ENCODE measurements around the gene NDRG2. TPM values are rescaled to one million over a fixed set of nuclear protein-coding genes. Genes with fewer than 3 reads are reported as not detected.
A peak's percentile ranks its signal among the peaks of the same experiment; 100 is the strongest.

The NDRG2 gene
- total and polyA plus RNA-seq, 9 of the 15 experiments (the other 6 are each of a cell fraction or from before 2014, with no cell fraction given), result 10.1 to 105 (median 41.0) TPM

- TF ChIP-seq ZNF830 (CRISPR knock-in tag; IDR thresholded peaks at IDR 0.05) (no peak), CXXC5 (CRISPR knock-in tag; IDR thresholded peaks at IDR 0.05) (0 out of 2 replicates have a peak, but pooled peaks have one; percentile 27), JUNB (CRISPR knock-in tag; conservative IDR thresholded peaks at IDR 0.05) (no peak), CBX1 (IDR thresholded peaks at IDR 0.05; ENCODE audit: low read depth) (no peak), EGR1 (conservative IDR thresholded peaks at IDR 0.05) (peak; percentile 59), ZSCAN32 (CRISPR knock-in tag; IDR thresholded peaks at IDR 0.05) (no peak), RAD51 (IDR thresholded peaks at IDR 0.05; ENCODE audit: borderline replicate concordance, low read depth) (no peak), DPF2 (IDR thresholded peaks at IDR 0.05) (peak; percentile 82), MAFK (IDR thresholded peaks at IDR 0.05; ENCODE audit: low read length) (peak; percentile 17; the same call in 1 of the 2 replicates), MGA (IDR thresholded peaks at IDR 0.05) (no peak), ARID1B (IDR thresholded peaks at IDR 0.05) (peak; percentile 65)
- TF ChIP-seq, protein P1, sequence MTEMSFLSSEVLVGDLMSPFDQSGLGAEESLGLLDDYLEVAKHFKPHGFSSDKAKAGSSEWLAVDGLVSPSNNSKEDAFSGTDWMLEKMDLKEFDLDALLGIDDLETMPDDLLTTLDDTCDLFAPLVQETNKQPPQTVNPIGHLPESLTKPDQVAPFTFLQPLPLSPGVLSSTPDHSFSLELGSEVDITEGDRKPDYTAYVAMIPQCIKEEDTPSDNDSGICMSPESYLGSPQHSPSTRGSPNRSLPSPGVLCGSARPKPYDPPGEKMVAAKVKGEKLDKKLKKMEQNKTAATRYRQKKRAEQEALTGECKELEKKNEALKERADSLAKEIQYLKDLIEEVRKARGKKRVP (CRISPR knock-in tag; IDR thresholded peaks at IDR 0.05), result no peak
- TF ChIP-seq, protein P2, sequence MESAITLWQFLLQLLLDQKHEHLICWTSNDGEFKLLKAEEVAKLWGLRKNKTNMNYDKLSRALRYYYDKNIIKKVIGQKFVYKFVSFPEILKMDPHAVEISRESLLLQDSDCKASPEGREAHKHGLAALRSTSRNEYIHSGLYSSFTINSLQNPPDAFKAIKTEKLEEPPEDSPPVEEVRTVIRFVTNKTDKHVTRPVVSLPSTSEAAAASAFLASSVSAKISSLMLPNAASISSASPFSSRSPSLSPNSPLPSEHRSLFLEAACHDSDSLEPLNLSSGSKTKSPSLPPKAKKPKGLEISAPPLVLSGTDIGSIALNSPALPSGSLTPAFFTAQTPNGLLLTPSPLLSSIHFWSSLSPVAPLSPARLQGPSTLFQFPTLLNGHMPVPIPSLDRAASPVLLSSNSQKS (CRISPR knock-in tag; IDR thresholded peaks at IDR 0.05), result no peak
- TF ChIP-seq, protein P3, sequence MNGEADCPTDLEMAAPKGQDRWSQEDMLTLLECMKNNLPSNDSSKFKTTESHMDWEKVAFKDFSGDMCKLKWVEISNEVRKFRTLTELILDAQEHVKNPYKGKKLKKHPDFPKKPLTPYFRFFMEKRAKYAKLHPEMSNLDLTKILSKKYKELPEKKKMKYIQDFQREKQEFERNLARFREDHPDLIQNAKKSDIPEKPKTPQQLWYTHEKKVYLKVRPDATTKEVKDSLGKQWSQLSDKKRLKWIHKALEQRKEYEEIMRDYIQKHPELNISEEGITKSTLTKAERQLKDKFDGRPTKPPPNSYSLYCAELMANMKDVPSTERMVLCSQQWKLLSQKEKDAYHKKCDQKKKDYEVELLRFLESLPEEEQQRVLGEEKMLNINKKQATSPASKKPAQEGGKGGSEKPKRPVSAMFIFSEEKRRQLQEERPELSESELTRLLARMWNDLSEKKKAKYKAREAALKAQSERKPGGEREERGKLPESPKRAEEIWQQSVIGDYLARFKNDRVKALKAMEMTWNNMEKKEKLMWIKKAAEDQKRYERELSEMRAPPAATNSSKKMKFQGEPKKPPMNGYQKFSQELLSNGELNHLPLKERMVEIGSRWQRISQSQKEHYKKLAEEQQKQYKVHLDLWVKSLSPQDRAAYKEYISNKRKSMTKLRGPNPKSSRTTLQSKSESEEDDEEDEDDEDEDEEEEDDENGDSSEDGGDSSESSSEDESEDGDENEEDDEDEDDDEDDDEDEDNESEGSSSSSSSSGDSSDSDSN (IDR thresholded peaks at IDR 0.05; ENCODE audit: borderline replicate concordance in 1 of 2, low read depth in 2 of 2, low read length in 2 of 2), result 0 out of 4 replicates have a peak, but pooled peaks of 1 of the 2 experiments have one; percentile 26
Measured at GRCh38 chr14:21026988-21027315, 2.1 kb upstream of the NDRG2 start (continued).

Data from K562 (cell line).